ENCODE measurements around the gene DRGX.

The DRGX gene

GRCh38 chr10:49400365-49400764, 4.5 kb upstream of the DRGX start:
- H3K27ac ChIP-seq, result no peak overlapping the region
- H3K9me3 ChIP-seq (ENCODE audit: low read depth, low read length), result no peaks in the 10 kb centered on the region
- H3K36me3 ChIP-seq (ENCODE audit: insufficient read depth, low read length), result no peaks in the 10 kb centered on the region
- TF ChIP-seq EZH2 (IDR thresholded peaks at IDR 0.05) (no peak), POLR2AphosphoS5 (IDR thresholded peaks at IDR 0.05; ENCODE audit: borderline replicate concordance, low read depth, low read length) (no peak), FOXP2 (optimal IDR thresholded peaks at IDR 0.05; ENCODE audit: control extremely low read depth, extremely low read length, insufficient read depth) (no peak)
- H3K4me3 ChIP-seq, result no peak overlapping the region
- no peak for DNase-seq (ENCODE audit: low read depth, low spot score)
- no peak overlapping the region for H3K9ac ChIP-seq (ENCODE audit: insufficient read length)

GRCh38 chr10:49398986-49399385, 3.1 kb upstream of the DRGX start:
- H3K9ac ChIP-seq (ENCODE audit: insufficient read length), result no peak overlapping the region
- no peak overlapping the region for H3K27ac ChIP-seq
- TF ChIP-seq EZH2 (IDR thresholded peaks at IDR 0.05), result no peak
- no peak for TF ChIP-seq POLR2AphosphoS5 (IDR thresholded peaks at IDR 0.05; ENCODE audit: borderline replicate concordance, low read depth, low read length)
- no peak for TF ChIP-seq FOXP2 (optimal IDR thresholded peaks at IDR 0.05; ENCODE audit: control extremely low read depth, extremely low read length, insufficient read depth)
- DNase-seq (ENCODE audit: low read depth, low spot score), result no peak
- no peak overlapping the region for H3K4me3 ChIP-seq
- H3K36me3 ChIP-seq (ENCODE audit: insufficient read depth, low read length), result no peaks in the 10 kb centered on the region
- H3K9me3 ChIP-seq (ENCODE audit: low read depth, low read length), result no peaks in the 10 kb centered on the region

- Histone ChIP-seq H3K9ac (ENCODE audit: insufficient read length) (no peak overlapping the region), H3K36me3 (ENCODE audit: insufficient read depth, low read length) (no peaks in the 10 kb centered on the region), H3K4me3 (no peak overlapping the region), H3K9me3 (ENCODE audit: low read depth, low read length) (no peaks in the 10 kb centered on the region), H3K27ac (no peak overlapping the region)
- TF ChIP-seq EZH2 (IDR thresholded peaks at IDR 0.05) (no peak), POLR2AphosphoS5 (IDR thresholded peaks at IDR 0.05; ENCODE audit: borderline replicate concordance, low read depth, low read length) (no peak), FOXP2 (optimal IDR thresholded peaks at IDR 0.05; ENCODE audit: control extremely low read depth, extremely low read length, insufficient read depth) (no peak)
- DNase-seq (ENCODE audit: low read depth, low spot score), result no peak
Observed at GRCh38 chr10:49398000-49398861, 2.3 kb upstream of the DRGX start.

GRCh38 chr10:49397036-49397999, 1.4 kb upstream of the DRGX start:
- TF ChIP-seq FOXP2 (optimal IDR thresholded peaks at IDR 0.05; ENCODE audit: control extremely low read depth, extremely low read length, insufficient read depth), result no peak
- TF ChIP-seq EZH2 (IDR thresholded peaks at IDR 0.05), result no peak
- TF ChIP-seq POLR2AphosphoS5 (IDR thresholded peaks at IDR 0.05; ENCODE audit: borderline replicate concordance, low read depth, low read length), result no peak
- H3K27ac ChIP-seq, result no peak overlapping the region
- no peak for DNase-seq (ENCODE audit: low read depth, low spot score)
- no peaks in the 10 kb centered on the region for H3K9me3 ChIP-seq (ENCODE audit: low read depth, low read length)
- H3K36me3 ChIP-seq (ENCODE audit: insufficient read depth, low read length), result no peaks in the 10 kb centered on the region
- no peak overlapping the region for H3K9ac ChIP-seq (ENCODE audit: insufficient read length)
- H3K4me3 ChIP-seq, result no peak overlapping the region

GRCh38 chr10:49396666-49396999, 744 bp upstream of the DRGX start:
- no peak overlapping the region for H3K27ac ChIP-seq
- H3K4me3 ChIP-seq, result no peak overlapping the region
- DNase-seq (ENCODE audit: low read depth, low spot score), result no peak
- H3K36me3 ChIP-seq (ENCODE audit: insufficient read depth, low read length), result no peaks in the 10 kb centered on the region
- no peaks in the 10 kb centered on the region for H3K9me3 ChIP-seq (ENCODE audit: low read depth, low read length)
- H3K9ac ChIP-seq (ENCODE audit: insufficient read length), result no peak overlapping the region
- TF ChIP-seq EZH2 (IDR thresholded peaks at IDR 0.05) (no peak), FOXP2 (optimal IDR thresholded peaks at IDR 0.05; ENCODE audit: control extremely low read depth, extremely low read length, insufficient read depth) (no peak), POLR2AphosphoS5 (IDR thresholded peaks at IDR 0.05; ENCODE audit: borderline replicate concordance, low read depth, low read length) (no peak)

- Histone ChIP-seq H3K9me3 (ENCODE audit: low read depth, low read length) (no peaks in the 10 kb centered on the region), H3K4me3 (no peak overlapping the region), H3K27ac (no peak overlapping the region), H3K9ac (ENCODE audit: insufficient read length) (no peak overlapping the region), H3K36me3 (ENCODE audit: insufficient read depth, low read length) (no peaks in the 10 kb centered on the region)
- no peak for DNase-seq (ENCODE audit: low read depth, low spot score)
- TF ChIP-seq FOXP2 (optimal IDR thresholded peaks at IDR 0.05; ENCODE audit: control extremely low read depth, extremely low read length, insufficient read depth) (no peak), POLR2AphosphoS5 (IDR thresholded peaks at IDR 0.05; ENCODE audit: borderline replicate concordance, low read depth, low read length) (no peak), EZH2 (IDR thresholded peaks at IDR 0.05) (no peak)
Observed at GRCh38 chr10:49394933-49395740, 752 bp downstream of the DRGX start.

- Histone ChIP-seq H3K27ac (no peak overlapping the region), H3K9me3 (ENCODE audit: low read depth, low read length) (no peaks in the 10 kb centered on the region), H3K36me3 (ENCODE audit: insufficient read depth, low read length) (no peaks in the 10 kb centered on the region), H3K9ac (ENCODE audit: insufficient read length) (no peak overlapping the region), H3K4me3 (no peak overlapping the region)
- DNase-seq (ENCODE audit: low read depth, low spot score), result no peak
- TF ChIP-seq FOXP2 (optimal IDR thresholded peaks at IDR 0.05; ENCODE audit: control extremely low read depth, extremely low read length, insufficient read depth), result no peak
- TF ChIP-seq EZH2 (IDR thresholded peaks at IDR 0.05), result no peak
Observed at GRCh38 chr10:49393757-49394156, 2.1 kb downstream of the DRGX start.

GRCh38 chr10:49393301-49393700, 2.6 kb downstream of the DRGX start:
- Histone ChIP-seq H3K36me3 (ENCODE audit: insufficient read depth, low read length) (no peaks in the 10 kb centered on the region), H3K4me3 (no peak overlapping the region), H3K9ac (ENCODE audit: insufficient read length) (no peak overlapping the region), H3K27ac (no peak overlapping the region), H3K9me3 (ENCODE audit: low read depth, low read length) (no peaks in the 10 kb centered on the region)
- DNase-seq (ENCODE audit: low read depth, low spot score), result no peak
- no peak for TF ChIP-seq FOXP2 (optimal IDR thresholded peaks at IDR 0.05; ENCODE audit: control extremely low read depth, extremely low read length, insufficient read depth)
- no peak for TF ChIP-seq POLR2AphosphoS5 (IDR thresholded peaks at IDR 0.05; ENCODE audit: borderline replicate concordance, low read depth, low read length)
- no peak for TF ChIP-seq EZH2 (IDR thresholded peaks at IDR 0.05)

Data from SK-N-MC (cell line).